HepG2 (cell line): ENCODE data around the gene ICOS. TPM values are rescaled to one million over a fixed set of nuclear protein-coding genes. Genes with fewer than 3 reads are reported as not detected.

Experiments
- ATAC-seq: fragments of 200-7000 bp; cut with Tn5 transposase; 3 replicates; pipeline ENCODE4 v1.9.1; 2020; ENCODE audit warnings: mild to moderate bottlenecking, moderate library complexity
- BruUV-seq: library from RNA; stranded (reverse); fragments of 400-500 nt; replicated peaks from 2 replicates; lab custom pipeline; 2021; lab: Mats Ljungman, UMichigan
- CTCF ChIA-PET: fragments of 300-600 bp; formaldehyde crosslinking; extraction: SDS; loops from one replicate; lab custom pipeline; 2021; ENCODE audit warnings: low total read pairs, inconsistent platforms, low intra/inter-chr PET ratio; lab: Yijun Ruan, JAX
- POLR2A ChIA-PET: fragments of 350-600 bp; sonication (Branson Sonifier 250); formaldehyde crosslinking; loops from one replicate; lab custom pipeline; 2020; ENCODE audit warnings: antibody characterized with exemption, inconsistent platforms; lab: Yijun Ruan, JAX
- DNase-seq: peaks from one replicate; pipeline ENCODE4 v3.0.0-alpha.2; 2015; ENCODE audit warnings: low spot score
- FAIRE-seq: peaks from 3 replicates; lab custom pipeline; 2011; peaks lifted over from hg19 to GRCh38; lab: Jason Lieb, UNC
- H2AFZ ChIP-seq: one replicate; pipeline ENCODE4 v1.6.1; 2011; ENCODE audit warnings: low read length, inconsistent platforms
- H3K27ac ChIP-seq: fragments of 300-600 bp; 3 replicates; pipeline ENCODE4 v1.8.0; 2011; ENCODE audit warnings: mixed run types, mild to moderate bottlenecking, mixed read lengths, low read length, inconsistent platforms; ENCODE audit not compliant: insufficient read depth; ENCODE audit errors: extremely low read length
- H3K27me3 ChIP-seq, 2 experiments: fragments of 200-600 bp in 1 of 2; 2 replicates in 1 of 2; 3 replicates in 1 of 2; pipeline versions ENCODE4 v1.6.0 to v1.8.0; 2011; ENCODE audit warnings: low read length in 2 of 2, mild to moderate bottlenecking in 2 of 2, moderate library complexity in 2 of 2, inconsistent platforms in 1 of 2; ENCODE audit not compliant: insufficient read depth in 2 of 2, control insufficient read depth in 1 of 2
- H3K36me3 ChIP-seq, 2 experiments: fragments of 200-600 bp in 1 of 2; replicated peaks in 1 of 2; 2 replicates in 1 of 2; 3 replicates in 1 of 2; pipeline versions ENCODE4 v1.5.1 to v1.8.0; 2011; ENCODE audit warnings: low read length in 2 of 2, inconsistent platforms in 1 of 2; ENCODE audit not compliant: insufficient read depth in 2 of 2, control insufficient read depth in 1 of 2
- H3K4me1 ChIP-seq: 2 replicates; pipeline ENCODE4 v1.5.1; 2012; ENCODE audit warnings: low read length, inconsistent platforms; ENCODE audit not compliant: insufficient read depth
- H3K4me2 ChIP-seq: 2 replicates; pipeline ENCODE4 v1.6.0; 2011; ENCODE audit warnings: low read depth, low read length, inconsistent platforms
- H3K4me3 ChIP-seq, 3 experiments: fragments of 200-600 bp in 1 of 3; sonication (generic), shearing (Covaris generic) in 1 of 3; replicated peaks in 1 of 3; 2 replicates each; pipeline ENCODE4 v1.5.1; 2011 to 2016; ENCODE audit warnings: low read length in 3 of 3, inconsistent platforms in 2 of 3, low read depth in 2 of 3, mild to moderate bottlenecking in 2 of 3, control low read depth in 1 of 3, mixed read lengths in 1 of 3; ENCODE audit not compliant: insufficient read depth in 1 of 3
- H3K79me2 ChIP-seq: one replicate; pipeline ENCODE4 v1.6.1; 2011; ENCODE audit warnings: low read length, inconsistent platforms; ENCODE audit not compliant: insufficient read depth
- H3K9ac ChIP-seq: 2 replicates; pipeline ENCODE4 v1.6.0; 2011; ENCODE audit warnings: mild to moderate bottlenecking, low read depth, low read length, inconsistent platforms; ENCODE audit not compliant: insufficient read depth
- H3K9me3 ChIP-seq: 2 replicates; pipeline ENCODE4 v1.5.1; 2012; ENCODE audit warnings: mild to moderate bottlenecking, low read length
- H4K20me1 ChIP-seq: 2 replicates; pipeline ENCODE4 v1.6.0; 2011; ENCODE audit warnings: inconsistent platforms, mild to moderate bottlenecking, low read length, moderate library complexity; ENCODE audit not compliant: insufficient read depth
- NR2F2 ChIP-seq: IDR thresholded peaks from 2 replicates; pipeline ENCODE4 v1.6.1; 2012; ENCODE audit warnings: low read depth, inconsistent platforms, borderline replicate concordance
- PREB ChIP-seq: sonication (generic); formaldehyde crosslinking; IDR thresholded peaks from 2 replicates; pipeline ENCODE4 v1.4.0; 2020; ENCODE audit warnings: missing genetic modification reagents
- TFDP2 ChIP-seq: sonication (generic); formaldehyde crosslinking; IDR thresholded peaks from 2 replicates; pipeline ENCODE4 v1.4.0; 2020; ENCODE audit warnings: missing genetic modification reagents
- THAP7 ChIP-seq: sonication (generic); formaldehyde crosslinking; IDR thresholded peaks from 2 replicates; pipeline ENCODE4 v1.8.1; 2023; ENCODE audit warnings: mild to moderate bottlenecking, missing genetic modification reagents
- WIZ ChIP-seq: sonication (generic); formaldehyde crosslinking; IDR thresholded peaks from 2 replicates; pipeline ENCODE4 v1.5.1; 2020; ENCODE audit warnings: mild to moderate bottlenecking, missing genetic modification reagents
- ZBTB20 ChIP-seq: sonication (generic); formaldehyde crosslinking; IDR thresholded peaks from 2 replicates; pipeline ENCODE4 v1.8.1; 2023; ENCODE audit warnings: missing genetic modification reagents, low read depth, mild to moderate bottlenecking, borderline replicate concordance
- ZNF260 ChIP-seq: sonication (generic); formaldehyde crosslinking; IDR thresholded peaks from 2 replicates; pipeline ENCODE4 v1.4.0; 2020; ENCODE audit warnings: missing genetic modification reagents, low read depth, mild to moderate bottlenecking, borderline replicate concordance
- WGBS: methylation state at CpG from one replicate; pipeline ENCODE4 v1.1.6; 2017; ENCODE audit warnings: low lambda C conversion rate; 5-methylcytosine and 5-hydroxymethylcytosine counted together
- in situ Hi-C: cut with HindIII; loops from 2 replicates; pipeline ENCODE4 v1.10.0; 2017; ENCODE audit warnings: low pct_unique_long_range_greater_than_20kb; ENCODE audit not compliant: extremely low pct_ligation_motif_present
- intact Hi-C: fragments of 100-400 bp; cut with micrococcal nuclease; formaldehyde crosslinking; loops from one replicate; pipeline ENCODE4 v1.10.0; 2022; ENCODE audit not compliant: unreplicated experiment
- polyA plus RNA-seq, 8 experiments: library from polyadenylated mRNA; depleted of rRNA in 3 of 8; stranded (reverse) in 7 of 8; unstranded in 1 of 8; fragments of >200 nt; fragmentation: Illumina TruSeq in 4 of 8; extraction: Trizol in 4 of 8; gene quantifications; 2 replicates each; pipeline versions ENCODE4 v1.2.1 to v1.2.3, GENCODE V29; 2011 to 2016; ENCODE audit warnings: low read depth in 4 of 8, missing spikeins in 1 of 8, mixed read lengths in 1 of 8; ENCODE audit not compliant: insufficient read depth in 1 of 8
- total RNA-seq, 5 experiments: library from RNA; depleted of rRNA; stranded (reverse); fragments of >200 nt; fragmentation: Illumina TruSeq; extraction: Trizol; gene quantifications; 2 replicates each; pipeline ENCODE4 v1.2.3, GENCODE V29; 2016; ENCODE audit warnings: low read depth in 1 of 5
- TF ChIP-seq, protein P1 (sequence below): sonication (generic); formaldehyde crosslinking; IDR thresholded peaks from 2 replicates; pipeline ENCODE4 v1.4.0; 2020; ENCODE audit warnings: missing genetic modification reagents
- TF ChIP-seq, protein P2 (sequence below): sonication (generic); formaldehyde crosslinking; IDR thresholded peaks from 2 replicates; pipeline ENCODE4 v1.8.1; 2023; ENCODE audit warnings: mild to moderate bottlenecking, moderate library complexity, missing genetic modification reagents

The ICOS gene
- total and polyA plus RNA-seq, 2 of the 13 experiments (the other 11 are each of a cell fraction or from before 2014, with no cell fraction given) = not detected

GRCh38 chr2:203988500-203989260, 52.1 kb downstream of the ICOS start (continued):
- TF ChIP-seq, protein P1, sequence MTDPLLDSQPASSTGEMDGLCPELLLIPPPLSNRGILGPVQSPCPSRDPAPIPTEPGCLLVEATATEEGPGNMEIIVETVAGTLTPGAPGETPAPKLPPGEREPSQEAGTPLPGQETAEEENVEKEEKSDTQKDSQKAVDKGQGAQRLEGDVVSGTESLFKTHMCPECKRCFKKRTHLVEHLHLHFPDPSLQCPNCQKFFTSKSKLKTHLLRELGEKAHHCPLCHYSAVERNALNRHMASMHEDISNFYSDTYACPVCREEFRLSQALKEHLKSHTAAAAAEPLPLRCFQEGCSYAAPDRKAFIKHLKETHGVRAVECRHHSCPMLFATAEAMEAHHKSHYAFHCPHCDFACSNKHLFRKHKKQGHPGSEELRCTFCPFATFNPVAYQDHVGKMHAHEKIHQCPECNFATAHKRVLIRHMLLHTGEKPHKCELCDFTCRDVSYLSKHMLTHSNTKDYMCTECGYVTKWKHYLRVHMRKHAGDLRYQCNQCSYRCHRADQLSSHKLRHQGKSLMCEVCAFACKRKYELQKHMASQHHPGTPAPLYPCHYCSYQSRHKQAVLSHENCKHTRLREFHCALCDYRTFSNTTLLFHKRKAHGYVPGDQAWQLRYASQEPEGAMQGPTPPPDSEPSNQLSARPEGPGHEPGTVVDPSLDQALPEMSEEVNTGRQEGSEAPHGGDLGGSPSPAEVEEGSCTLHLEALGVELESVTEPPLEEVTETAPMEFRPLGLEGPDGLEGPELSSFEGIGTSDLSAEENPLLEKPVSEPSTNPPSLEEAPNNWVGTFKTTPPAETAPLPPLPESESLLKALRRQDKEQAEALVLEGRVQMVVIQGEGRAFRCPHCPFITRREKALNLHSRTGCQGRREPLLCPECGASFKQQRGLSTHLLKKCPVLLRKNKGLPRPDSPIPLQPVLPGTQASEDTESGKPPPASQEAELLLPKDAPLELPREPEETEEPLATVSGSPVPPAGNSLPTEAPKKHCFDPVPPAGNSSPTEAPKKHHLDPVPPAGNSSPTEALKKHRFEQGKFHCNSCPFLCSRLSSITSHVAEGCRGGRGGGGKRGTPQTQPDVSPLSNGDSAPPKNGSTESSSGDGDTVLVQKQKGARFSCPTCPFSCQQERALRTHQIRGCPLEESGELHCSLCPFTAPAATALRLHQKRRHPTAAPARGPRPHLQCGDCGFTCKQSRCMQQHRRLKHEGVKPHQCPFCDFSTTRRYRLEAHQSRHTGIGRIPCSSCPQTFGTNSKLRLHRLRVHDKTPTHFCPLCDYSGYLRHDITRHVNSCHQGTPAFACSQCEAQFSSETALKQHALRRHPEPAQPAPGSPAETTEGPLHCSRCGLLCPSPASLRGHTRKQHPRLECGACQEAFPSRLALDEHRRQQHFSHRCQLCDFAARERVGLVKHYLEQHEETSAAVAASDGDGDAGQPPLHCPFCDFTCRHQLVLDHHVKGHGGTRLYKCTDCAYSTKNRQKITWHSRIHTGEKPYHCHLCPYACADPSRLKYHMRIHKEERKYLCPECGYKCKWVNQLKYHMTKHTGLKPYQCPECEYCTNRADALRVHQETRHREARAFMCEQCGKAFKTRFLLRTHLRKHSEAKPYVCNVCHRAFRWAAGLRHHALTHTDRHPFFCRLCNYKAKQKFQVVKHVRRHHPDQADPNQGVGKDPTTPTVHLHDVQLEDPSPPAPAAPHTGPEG (CRISPR knock-in tag) = no peak

- intact Hi-C loops = no loop called here
- FAIRE-seq (no peak), ATAC-seq (no peak), DNase-seq (no peak)
- no TSS peak for BruUV-seq
- H3K4me3 ChIP-seq = no peak overlapping the region
- in situ Hi-C loops = no loop called here
- TF ChIP-seq THAP7 (no peak), WIZ (CRISPR knock-in tag) (no peak), PREB (CRISPR knock-in tag) (no peak), ZBTB20 (CRISPR knock-in tag) (no peak), NR2F2 (no peak), ZNF260 (no peak), TFDP2 (CRISPR knock-in tag) (no peak)
- TF ChIP-seq, protein P2, sequence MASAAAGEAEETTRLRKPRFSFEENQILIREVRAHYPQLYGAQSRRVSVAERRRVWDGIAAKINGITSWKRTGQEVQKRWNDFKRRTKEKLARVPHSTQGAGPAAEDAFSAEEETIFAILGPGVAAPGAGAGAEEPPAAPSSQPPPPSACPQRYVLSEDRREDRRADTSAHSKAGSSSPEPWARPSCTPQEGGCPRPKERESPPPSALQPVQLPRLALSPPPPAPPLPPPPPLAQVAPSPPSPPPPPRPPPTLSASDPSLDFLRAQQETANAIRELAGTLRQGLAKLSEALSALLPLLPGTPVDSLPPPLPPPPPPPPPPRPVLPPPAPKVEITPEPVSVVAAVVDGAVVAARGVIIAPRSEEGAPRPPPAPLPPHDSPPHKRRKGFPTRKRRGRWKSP = no peak
- H3K4me1 ChIP-seq = no peaks in the 10 kb centered on the region
- no peaks in the 10 kb centered on the region for H4K20me1 ChIP-seq
- H3K9me3 ChIP-seq = no peaks in the 10 kb centered on the region
- H3K9ac ChIP-seq = no peak overlapping the region
- 11% methylated on average over 2 of the region's 2 CpGs for WGBS
- peaks cover 0 to 8% of the 10 kb centered on the region in 2 experiments; a peak in 1 of 5 replicates for H3K27me3 ChIP-seq
- H3K36me3 ChIP-seq = no peaks in the 10 kb centered on the region
- H3K79me2 ChIP-seq = no peaks in the 10 kb centered on the region
- CTCF ChIA-PET = no interaction called here
- no peak overlapping the region for H2AFZ ChIP-seq
- H3K4me2 ChIP-seq = no peak overlapping the region
- POLR2A ChIA-PET = no interaction called here
- no peak overlapping the region for H3K27ac ChIP-seq
Measured at GRCh38 chr2:203989521-203989920, 53.0 kb downstream of the ICOS start.
